Keratinocyte (primary cell): ENCODE results near the gene UBE2J2.

Source experiments
- EZH2 ChIP-seq: IDR thresholded peaks from one replicate; pipeline ENCODE4 v1.6.1; 2012; ENCODE audit warnings: inconsistent platforms, mild to moderate bottlenecking, low read length, moderate library complexity
- TF ChIP-seq, protein P1 (sequence below), 3 experiments: IDR thresholded peaks in 1 of 3; conservative IDR thresholded peaks in 1 of 3; optimal IDR thresholded peaks in 1 of 3; 2 replicates in 2 of 3; 3 replicates in 1 of 3; pipeline versions ENCODE3 to v1.5.1; 2011; ENCODE audit warnings: low read length in 3 of 3, mild to moderate bottlenecking in 3 of 3, moderate library complexity in 2 of 3, control low read depth in 1 of 3, inconsistent platforms in 1 of 3; ENCODE audit not compliant: insufficient read depth in 2 of 3; ENCODE audit errors: extremely low read depth in 1 of 3

DNA sequence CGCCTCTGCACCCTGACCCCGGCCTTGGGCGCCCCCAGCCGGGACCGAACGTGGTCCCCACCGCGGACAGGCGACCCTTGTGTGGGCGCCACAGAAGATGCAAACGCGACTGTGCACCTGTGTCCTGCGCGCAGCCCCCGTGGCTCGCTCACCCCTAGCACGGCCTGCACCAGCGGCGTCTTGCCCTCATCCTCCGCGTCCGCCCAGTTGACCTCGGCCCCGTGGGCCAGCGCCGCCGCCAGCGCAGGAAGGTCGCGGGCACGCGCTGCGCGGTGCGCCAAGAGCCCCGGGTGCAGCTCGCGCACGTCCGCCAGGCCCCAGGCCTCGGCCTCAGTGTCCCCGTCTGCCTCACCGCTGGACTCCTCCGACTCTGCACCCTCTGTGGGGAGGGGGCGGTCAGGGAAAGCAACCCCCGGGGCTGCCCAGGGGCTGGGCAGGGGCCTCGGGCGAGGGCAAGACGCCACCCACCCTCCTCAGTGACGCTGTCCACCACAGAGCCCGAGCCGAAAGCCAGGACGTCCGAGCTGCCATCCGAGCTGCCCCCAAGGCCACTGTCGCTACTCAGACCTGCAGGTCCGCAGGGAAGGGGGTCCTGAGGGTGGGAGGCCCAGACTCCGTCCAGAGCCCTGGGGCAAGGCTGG, 20.7 kb upstream of the UBE2J2 start:
- TF ChIP-seq, protein P1, sequence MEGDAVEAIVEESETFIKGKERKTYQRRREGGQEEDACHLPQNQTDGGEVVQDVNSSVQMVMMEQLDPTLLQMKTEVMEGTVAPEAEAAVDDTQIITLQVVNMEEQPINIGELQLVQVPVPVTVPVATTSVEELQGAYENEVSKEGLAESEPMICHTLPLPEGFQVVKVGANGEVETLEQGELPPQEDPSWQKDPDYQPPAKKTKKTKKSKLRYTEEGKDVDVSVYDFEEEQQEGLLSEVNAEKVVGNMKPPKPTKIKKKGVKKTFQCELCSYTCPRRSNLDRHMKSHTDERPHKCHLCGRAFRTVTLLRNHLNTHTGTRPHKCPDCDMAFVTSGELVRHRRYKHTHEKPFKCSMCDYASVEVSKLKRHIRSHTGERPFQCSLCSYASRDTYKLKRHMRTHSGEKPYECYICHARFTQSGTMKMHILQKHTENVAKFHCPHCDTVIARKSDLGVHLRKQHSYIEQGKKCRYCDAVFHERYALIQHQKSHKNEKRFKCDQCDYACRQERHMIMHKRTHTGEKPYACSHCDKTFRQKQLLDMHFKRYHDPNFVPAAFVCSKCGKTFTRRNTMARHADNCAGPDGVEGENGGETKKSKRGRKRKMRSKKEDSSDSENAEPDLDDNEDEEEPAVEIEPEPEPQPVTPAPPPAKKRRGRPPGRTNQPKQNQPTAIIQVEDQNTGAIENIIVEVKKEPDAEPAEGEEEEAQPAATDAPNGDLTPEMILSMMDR (optimal IDR thresholded peaks at IDR 0.05 in 1 of 3, IDR thresholded peaks at IDR 0.05 in 1 of 3, conservative IDR thresholded peaks at IDR 0.05 in 1 of 3; ENCODE audit: extremely low read depth in 1 of 3, insufficient read depth in 2 of 3, low read length in 3 of 3), result no peak
- no peak for TF ChIP-seq EZH2
